GM19455 (cell line): ENCODE data around the gene SOCS4.

Experiments
- ATAC-seq: cut with Tn5 transposase; IDR thresholded peaks from one replicate; pipeline ENCODE4 v1.9.1; 2021; ENCODE audit not compliant: unreplicated experiment

Gene SOCS4

DNA sequence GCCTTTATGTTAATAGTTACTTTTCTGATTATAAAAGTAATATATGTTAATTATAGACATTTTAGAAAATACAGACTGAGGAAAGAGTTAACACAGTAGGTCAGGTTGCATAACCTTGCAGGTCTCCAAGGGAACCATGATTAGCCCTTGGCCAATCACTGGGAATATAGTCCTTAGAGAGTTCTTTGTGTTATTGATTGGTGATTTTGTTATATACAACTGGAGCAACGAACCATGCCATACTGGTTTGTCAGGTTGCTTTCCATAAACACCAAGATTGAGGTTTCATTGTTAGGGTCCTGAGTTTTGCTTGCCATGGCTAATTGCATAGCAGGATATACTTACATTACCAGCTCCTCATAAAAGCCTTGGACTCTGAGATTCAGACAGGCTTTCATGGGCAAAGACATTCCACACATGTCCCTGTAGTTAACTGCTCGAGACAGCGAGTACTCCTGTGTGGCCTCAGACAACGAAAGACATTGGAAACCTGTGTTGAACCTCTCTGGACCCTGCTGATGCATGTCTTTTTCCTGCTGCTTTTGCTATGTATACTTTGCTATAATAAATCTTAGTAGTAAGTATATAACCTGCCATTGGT, 58.1 kb downstream of the SOCS4 start:
- ATAC-seq: no peak

DNA sequence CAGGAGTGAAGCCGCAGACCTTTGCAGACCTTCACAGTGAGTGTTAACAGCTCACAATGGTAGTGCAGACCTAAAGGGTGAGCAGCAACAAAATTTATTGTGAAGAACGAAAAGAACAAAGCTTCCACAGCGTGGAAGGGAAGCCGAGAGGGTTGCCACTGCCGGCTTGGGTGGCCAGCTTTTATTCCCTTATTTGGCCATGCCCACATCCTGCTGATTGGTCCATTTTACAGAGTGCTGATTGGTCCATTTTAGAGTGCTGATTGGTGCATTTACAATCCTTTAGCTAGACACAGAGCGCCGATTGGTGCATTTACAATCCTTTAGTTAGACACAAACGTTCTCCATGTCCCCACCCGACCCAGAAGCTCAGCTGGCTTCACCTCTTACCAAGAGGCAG, 59.9 kb downstream of the SOCS4 start:
- ATAC-seq: no peak

DNA sequence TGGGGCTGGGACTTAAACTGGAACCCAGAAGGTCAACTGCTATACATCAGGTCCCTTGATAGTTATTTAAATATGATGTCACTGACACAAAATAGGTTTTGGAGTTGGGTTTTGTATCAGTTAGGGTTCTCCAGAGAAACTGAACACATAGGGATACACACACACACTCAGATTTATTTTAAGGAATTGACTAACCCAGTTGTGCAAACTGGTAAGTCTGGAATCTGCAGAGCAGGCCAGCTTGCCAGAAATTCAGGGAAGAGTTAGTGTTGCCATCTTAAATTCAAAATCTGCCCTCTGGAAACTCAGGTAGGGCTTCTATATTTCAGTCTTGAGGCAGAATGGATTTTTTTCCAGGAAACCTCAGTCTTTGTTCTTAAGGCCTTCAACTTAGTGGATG, 61.3 kb downstream of the SOCS4 start:
- no peak for ATAC-seq

DNA sequence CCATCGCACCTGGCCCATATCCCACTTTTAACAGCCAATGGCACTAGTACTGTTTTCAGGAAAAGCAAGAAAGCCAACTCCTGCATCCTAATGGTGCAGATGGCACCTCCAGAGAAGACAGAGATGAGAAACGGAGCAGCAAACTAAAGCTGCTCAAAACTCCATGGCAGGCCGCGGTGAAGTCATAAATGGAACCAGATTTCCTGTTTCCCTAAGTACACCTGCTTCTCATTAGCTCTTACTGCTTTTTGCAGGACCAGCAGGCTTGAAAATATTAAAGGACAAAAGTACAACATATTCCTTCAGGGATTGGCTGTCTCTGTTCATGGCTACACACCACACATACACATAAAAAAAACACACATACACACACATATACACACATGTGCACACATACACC, 65.3 kb downstream of the SOCS4 start:
- ATAC-seq: no peak

DNA sequence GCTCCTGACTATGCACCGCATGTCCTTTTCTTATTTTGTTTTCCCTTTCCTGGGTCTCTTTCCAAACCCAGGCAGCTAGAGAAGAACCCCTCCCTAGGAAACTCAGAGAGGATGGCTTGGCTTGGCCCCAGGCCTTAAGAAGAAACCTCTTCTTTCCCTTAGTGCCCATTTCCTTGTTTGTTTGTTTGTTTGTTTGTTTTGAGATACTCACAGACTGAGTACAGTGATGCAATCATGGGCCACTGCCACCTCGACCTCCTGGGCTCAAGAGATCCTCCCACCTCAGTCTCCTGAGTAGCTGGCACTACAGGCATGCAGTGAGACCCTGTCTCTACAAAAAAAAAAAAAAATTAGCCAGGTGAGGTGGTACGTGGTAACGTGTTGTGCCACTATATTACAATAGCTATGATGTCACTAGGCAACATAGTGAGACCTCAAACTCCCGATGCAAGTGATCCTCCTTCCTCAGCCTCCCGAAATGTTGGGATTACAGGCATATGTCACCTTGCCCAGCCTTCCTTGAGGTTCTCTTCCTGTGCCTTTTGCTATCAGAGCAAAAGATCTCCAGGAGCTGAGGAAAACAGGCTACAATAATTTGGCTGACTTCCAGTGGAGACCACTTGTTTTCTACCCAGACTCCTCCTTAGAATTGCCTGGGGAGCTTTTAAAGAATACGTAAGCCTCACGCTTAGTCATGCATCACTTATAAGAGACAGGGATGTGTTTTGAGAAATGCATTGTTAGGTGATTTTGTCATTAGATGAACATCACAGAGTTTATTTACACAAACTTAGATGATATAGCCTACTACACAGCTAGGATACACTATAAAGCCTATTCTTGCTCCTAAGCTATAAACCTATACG, 67.5 kb downstream of the SOCS4 start:
- ATAC-seq: no peak

DNA sequence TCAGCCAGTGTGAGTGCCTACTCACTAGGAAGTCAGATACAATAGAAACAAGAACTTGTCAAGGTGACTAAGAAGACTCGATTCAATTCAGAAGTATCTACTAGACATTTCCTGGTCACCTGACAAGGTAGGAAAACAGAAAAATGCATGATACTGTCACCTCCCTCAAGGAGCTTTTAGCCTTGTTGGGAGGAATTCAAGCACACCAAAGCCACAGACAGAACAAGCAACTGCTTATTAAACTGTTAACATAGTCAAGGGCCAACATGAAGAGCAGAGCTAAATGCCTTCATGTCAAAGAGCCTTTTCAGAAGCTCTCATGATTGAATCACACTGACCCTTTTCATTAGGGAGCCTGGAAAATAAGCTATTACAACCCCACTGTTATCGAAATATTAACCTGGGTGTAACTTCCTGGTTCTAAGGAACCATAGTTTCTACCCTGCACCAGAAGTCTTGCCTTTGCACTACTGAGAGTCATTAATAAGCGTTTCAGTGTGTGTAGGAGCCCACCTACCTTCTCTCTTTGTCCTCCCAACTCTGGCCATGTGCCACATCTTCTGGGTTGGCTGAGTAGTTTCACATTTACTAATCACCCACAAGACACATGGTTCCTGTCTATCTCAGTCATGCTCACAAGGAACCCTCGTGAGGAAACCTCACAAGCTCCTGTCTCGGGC, 71.0 kb downstream of the SOCS4 start:
- peak; percentile 75 for ATAC-seq

DNA sequence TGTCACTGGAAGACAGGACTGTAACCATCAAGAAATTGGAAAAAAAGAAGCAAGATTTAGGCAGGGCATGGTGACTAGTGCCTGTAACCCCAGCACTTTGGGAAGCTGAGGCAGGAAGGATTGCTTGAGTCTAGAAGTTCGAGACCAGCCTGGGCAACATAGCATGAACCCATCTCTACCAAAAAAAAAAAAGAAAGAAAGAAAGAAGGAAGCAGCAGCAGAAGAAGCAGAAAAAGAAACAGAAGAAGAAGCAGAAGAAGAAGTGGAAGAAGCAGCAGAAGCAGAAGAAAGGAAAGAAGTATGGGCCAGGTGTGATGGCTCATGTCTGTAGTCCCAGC, 71.5 kb downstream of the SOCS4 start:
- no peak for ATAC-seq
